ENCODE results near the gene CIDEB. TPM values are rescaled to one million over a fixed set of nuclear protein-coding genes. Genes with fewer than 3 reads are reported as not detected.

CIDEB gene
- total and polyA plus RNA-seq, 2 of the 13 experiments (the other 11 are each of a cell fraction or from before 2014, with no cell fraction given): 35.8 to 110 TPM

DNA sequence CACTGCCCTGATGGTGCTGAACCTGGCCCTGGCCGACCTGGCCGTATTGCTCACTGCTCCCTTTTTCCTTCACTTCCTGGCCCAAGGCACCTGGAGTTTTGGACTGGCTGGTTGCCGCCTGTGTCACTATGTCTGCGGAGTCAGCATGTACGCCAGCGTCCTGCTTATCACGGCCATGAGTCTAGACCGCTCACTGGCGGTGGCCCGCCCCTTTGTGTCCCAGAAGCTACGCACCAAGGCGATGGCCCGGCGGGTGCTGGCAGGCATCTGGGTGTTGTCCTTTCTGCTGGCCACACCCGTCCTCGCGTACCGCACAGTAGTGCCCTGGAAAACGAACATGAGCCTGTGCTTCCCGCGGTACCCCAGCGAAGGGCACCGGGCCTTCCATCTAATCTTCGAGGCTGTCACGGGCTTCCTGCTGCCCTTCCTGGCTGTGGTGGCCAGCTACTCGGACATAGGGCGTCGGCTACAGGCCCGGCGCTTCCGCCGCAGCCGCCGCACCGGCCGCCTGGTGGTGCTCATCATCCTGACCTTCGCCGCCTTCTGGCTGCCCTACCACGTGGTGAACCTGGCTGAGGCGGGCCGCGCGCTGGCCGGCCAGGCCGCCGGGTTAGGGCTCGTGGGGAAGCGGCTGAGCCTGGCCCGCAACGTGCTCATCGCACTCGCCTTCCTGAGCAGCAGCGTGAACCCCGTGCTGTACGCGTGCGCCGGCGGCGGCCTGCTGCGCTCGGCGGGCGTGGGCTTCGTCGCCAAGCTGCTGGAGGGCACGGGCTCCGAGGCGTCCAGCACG, 8.2 kb upstream of the CIDEB start (continued):
- TF ChIP-seq ZNF280D (CRISPR knock-in tag; IDR thresholded peaks at IDR 0.05) (peak; percentile 94), ZBTB7A (CRISPR knock-in tag; IDR thresholded peaks at IDR 0.05) (peak; percentile 89), NFKBIZ (CRISPR knock-in tag; IDR thresholded peaks at IDR 0.05) (peak; percentile 92; the same call in 1 of the 2 replicates), NFIC (IDR thresholded peaks at IDR 0.05; ENCODE audit: low read length) (no peak), KAT8 (CRISPR knock-in tag; IDR thresholded peaks at IDR 0.05) (peak; percentile 95), MED8 (CRISPR knock-in tag; IDR thresholded peaks at IDR 0.05; ENCODE audit: insufficient replicate concordance) (peak; percentile 82), ZNF18 (CRISPR knock-in tag; IDR thresholded peaks at IDR 0.05; ENCODE audit: insufficient replicate concordance) (peak; percentile 78), ELF3 (CRISPR knock-in tag; IDR thresholded peaks at IDR 0.05) (peak; percentile 96), MBD4 (IDR thresholded peaks at IDR 0.05; ENCODE audit: borderline replicate concordance, low read length) (no peak), ZBTB38 (CRISPR knock-in tag; IDR thresholded peaks at IDR 0.05) (peak; percentile 100)
- TF ChIP-seq, protein P1, sequence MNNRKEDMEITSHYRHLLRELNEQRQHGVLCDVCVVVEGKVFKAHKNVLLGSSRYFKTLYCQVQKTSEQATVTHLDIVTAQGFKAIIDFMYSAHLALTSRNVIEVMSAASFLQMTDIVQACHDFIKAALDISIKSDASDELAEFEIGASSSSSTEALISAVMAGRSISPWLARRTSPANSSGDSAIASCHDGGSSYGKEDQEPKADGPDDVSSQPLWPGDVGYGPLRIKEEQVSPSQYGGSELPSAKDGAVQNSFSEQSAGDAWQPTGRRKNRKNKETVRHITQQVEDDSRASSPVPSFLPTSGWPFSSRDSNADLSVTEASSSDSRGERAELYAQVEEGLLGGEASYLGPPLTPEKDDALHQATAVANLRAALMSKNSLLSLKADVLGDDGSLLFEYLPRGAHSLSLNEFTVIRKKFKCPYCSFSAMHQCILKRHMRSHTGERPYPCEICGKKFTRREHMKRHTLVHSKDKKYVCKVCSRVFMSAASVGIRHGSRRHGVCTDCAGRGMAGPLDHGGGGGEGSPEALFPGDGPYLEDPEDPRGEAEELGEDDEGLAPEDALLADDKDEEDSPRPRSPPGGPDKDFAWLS (CRISPR knock-in tag; IDR thresholded peaks at IDR 0.05; ENCODE audit: borderline replicate concordance): peak; percentile 31; the same call in 1 of the 2 replicates
- TF ChIP-seq, protein P2, sequence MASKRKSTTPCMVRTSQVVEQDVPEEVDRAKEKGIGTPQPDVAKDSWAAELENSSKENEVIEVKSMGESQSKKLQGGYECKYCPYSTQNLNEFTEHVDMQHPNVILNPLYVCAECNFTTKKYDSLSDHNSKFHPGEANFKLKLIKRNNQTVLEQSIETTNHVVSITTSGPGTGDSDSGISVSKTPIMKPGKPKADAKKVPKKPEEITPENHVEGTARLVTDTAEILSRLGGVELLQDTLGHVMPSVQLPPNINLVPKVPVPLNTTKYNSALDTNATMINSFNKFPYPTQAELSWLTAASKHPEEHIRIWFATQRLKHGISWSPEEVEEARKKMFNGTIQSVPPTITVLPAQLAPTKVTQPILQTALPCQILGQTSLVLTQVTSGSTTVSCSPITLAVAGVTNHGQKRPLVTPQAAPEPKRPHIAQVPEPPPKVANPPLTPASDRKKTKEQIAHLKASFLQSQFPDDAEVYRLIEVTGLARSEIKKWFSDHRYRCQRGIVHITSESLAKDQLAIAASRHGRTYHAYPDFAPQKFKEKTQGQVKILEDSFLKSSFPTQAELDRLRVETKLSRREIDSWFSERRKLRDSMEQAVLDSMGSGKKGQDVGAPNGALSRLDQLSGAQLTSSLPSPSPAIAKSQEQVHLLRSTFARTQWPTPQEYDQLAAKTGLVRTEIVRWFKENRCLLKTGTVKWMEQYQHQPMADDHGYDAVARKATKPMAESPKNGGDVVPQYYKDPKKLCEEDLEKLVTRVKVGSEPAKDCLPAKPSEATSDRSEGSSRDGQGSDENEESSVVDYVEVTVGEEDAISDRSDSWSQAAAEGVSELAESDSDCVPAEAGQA (IDR thresholded peaks at IDR 0.05; ENCODE audit: low read depth): peak; percentile 88; the same call in 1 of the 2 replicates
- TF ChIP-seq, protein P2 (CRISPR knock-in tag; IDR thresholded peaks at IDR 0.05; ENCODE audit: borderline replicate concordance): peak; percentile 99

Data from HepG2 (cell line).